ENCODE results near the gene TNIP1.

Gene TNIP1

DNA sequence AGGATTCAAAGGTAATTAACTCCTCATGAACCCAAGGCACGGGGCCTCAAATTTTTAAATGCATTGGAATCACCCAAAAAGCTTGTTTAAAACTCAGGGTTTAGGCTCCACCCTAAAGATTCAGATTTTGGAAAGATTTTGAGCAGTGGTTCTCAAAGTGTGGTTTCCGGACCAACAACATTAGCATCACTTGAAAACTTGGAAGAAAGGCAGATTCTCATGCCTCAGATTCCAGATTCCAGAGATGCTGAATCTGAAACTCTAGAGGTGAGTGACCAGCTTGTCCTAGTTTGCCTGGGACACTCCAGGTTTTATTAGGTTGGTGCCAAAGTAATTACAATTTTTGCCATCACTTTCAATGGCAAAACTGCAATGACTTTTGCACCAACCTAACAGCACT lies 24.7 kb upstream of the TNIP1 start:
- no peaks in the 10 kb centered on the region for H3K27me3 ChIP-seq (ENCODE audit: control insufficient read depth in 1 of 2, insufficient read depth in 2 of 2, low read length in 2 of 2)

DNA sequence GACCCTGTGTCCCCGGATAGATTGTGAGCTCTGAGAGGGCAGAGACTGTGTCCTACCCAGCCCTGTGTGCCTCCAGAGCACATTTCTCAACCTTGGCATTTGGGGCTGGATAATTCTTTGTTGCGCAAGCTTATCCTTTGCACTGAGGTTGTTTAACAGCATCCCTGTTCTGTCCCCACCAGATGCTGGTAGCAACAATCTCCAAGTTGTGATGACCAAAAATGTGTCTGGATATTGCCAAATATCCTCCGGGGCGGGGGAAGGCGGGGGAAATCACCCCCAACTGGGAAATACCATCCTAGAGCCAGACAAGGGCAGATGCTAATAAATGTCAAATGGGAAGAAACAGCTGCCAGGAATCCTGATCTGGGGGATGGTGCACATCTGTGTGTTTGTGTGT lies 24.0 kb upstream of the TNIP1 start:
- Histone ChIP-seq H3K27ac (ENCODE audit: low read length) (peak overlapping the region; percentile 83), H3K36me3 (ENCODE audit: control insufficient read depth in 2 of 2, insufficient read depth in 2 of 2, low read length in 2 of 2) (peaks cover 32 to 60% of the 10 kb centered on the region in 2 donors), H3K9ac (ENCODE audit: low read length in 2 of 2) (peak overlapping the region; percentile 46 to 55), H3K27me3 (ENCODE audit: control insufficient read depth in 1 of 2, insufficient read depth in 2 of 2, low read length in 2 of 2) (no peaks in the 10 kb centered on the region), H3K9me3 (ENCODE audit: control insufficient read depth in 2 of 2, low read length in 2 of 2) (no peaks in the 10 kb centered on the region), H3K4me1 (ENCODE audit: control insufficient read depth, insufficient read depth, low read length) (peaks cover 55% of the 10 kb centered on the region), H3K4me3 (ENCODE audit: low read length in 2 of 2) (no peak overlapping the region)

More for the DNA sequence above, 24.7 kb upstream of the TNIP1 start:
- peak overlapping the region in 1 of 2 donors; percentile 12 for H3K9ac ChIP-seq (ENCODE audit: low read length in 2 of 2)
- peak overlapping the region; percentile 83 for H3K27ac ChIP-seq (ENCODE audit: low read length)
- peaks cover 55% of the 10 kb centered on the region for H3K4me1 ChIP-seq (ENCODE audit: control insufficient read depth, insufficient read depth, low read length)
- no peaks in the 10 kb centered on the region for H3K9me3 ChIP-seq (ENCODE audit: control insufficient read depth in 2 of 2, low read length in 2 of 2)
- H3K36me3 ChIP-seq (ENCODE audit: control insufficient read depth in 2 of 2, insufficient read depth in 2 of 2, low read length in 2 of 2) = peaks cover 39 to 63% of the 10 kb centered on the region in 2 donors
- no peak overlapping the region for H3K4me3 ChIP-seq (ENCODE audit: low read length in 2 of 2)

DNA sequence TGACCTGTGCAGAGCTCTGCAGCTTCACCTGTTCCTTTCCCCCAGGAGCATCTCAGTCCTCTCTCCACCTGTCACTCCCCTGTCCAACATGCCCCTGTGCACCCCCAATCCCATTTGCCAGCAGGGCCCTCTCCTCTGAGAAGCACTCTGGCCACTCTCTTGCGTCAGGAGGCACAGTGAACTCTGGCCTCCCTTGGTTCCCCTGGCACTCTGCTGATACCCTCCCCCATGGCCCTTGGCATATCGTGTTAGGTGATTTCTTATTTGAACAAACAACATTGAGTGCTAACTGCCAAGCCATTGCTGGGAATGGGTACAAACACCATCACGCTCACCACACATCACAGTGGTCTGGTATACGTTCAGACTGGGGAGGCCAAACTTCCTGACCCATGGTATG lies 20.9 kb upstream of the TNIP1 start:
- Histone ChIP-seq H3K4me3 (ENCODE audit: low read length in 2 of 2) (no peak overlapping the region), H3K27me3 (ENCODE audit: control insufficient read depth in 1 of 2, insufficient read depth in 2 of 2, low read length in 2 of 2) (no peaks in the 10 kb centered on the region), H3K9ac (ENCODE audit: low read length in 2 of 2) (no peak overlapping the region), H3K36me3 (ENCODE audit: control insufficient read depth in 2 of 2, insufficient read depth in 2 of 2, low read length in 2 of 2) (peaks cover 22 to 45% of the 10 kb centered on the region in 2 donors), H3K27ac (ENCODE audit: low read length) (no peak overlapping the region), H3K9me3 (ENCODE audit: control insufficient read depth in 2 of 2, low read length in 2 of 2) (no peaks in the 10 kb centered on the region), H3K4me1 (ENCODE audit: control insufficient read depth, insufficient read depth, low read length) (peaks cover 40% of the 10 kb centered on the region)

DNA sequence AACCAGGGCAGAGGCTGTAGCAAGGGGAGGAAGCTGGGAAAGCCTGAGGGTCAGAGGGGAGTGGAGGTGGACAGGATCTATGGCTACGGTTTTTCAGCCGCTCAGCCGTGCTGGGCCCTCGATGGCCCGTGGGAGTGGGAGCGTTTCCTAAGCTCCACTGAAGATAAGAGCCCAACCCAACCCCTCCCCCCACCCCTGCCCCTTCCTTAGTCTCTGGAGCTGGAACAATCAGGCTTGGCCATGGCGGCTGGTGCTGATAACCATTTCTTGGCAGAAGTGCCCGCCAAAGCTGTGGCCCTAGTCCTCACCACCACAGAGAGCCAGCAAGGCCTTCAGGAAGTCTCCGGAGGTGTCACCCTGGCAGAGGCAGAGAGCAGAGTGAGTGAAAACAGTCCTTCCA lies 20.3 kb upstream of the TNIP1 start:
- no peak overlapping the region for H3K27ac ChIP-seq (ENCODE audit: low read length)
- peaks cover 36% of the 10 kb centered on the region for H3K4me1 ChIP-seq (ENCODE audit: control insufficient read depth, insufficient read depth, low read length)
- H3K27me3 ChIP-seq (ENCODE audit: control insufficient read depth in 1 of 2, insufficient read depth in 2 of 2, low read length in 2 of 2) = no peaks in the 10 kb centered on the region
- H3K36me3 ChIP-seq (ENCODE audit: control insufficient read depth in 2 of 2, insufficient read depth in 2 of 2, low read length in 2 of 2) = peaks cover 22 to 40% of the 10 kb centered on the region in 2 donors
- H3K4me3 ChIP-seq (ENCODE audit: low read length in 2 of 2) = no peak overlapping the region
- H3K9me3 ChIP-seq (ENCODE audit: control insufficient read depth in 2 of 2, low read length in 2 of 2) = no peaks in the 10 kb centered on the region
- H3K9ac ChIP-seq (ENCODE audit: low read length in 2 of 2) = no peak overlapping the region

GRCh38 chr5:151100681-151101080 lies 19.8 kb upstream of the TNIP1 start:
- Histone ChIP-seq H3K9me3 (ENCODE audit: control insufficient read depth in 2 of 2, low read length in 2 of 2) (no peaks in the 10 kb centered on the region), H3K27ac (ENCODE audit: low read length) (no peak overlapping the region), H3K36me3 (ENCODE audit: control insufficient read depth in 2 of 2, insufficient read depth in 2 of 2, low read length in 2 of 2) (peaks cover 22 to 37% of the 10 kb centered on the region in 2 donors), H3K4me1 (ENCODE audit: control insufficient read depth, insufficient read depth, low read length) (peaks cover 32% of the 10 kb centered on the region), H3K27me3 (ENCODE audit: control insufficient read depth in 1 of 2, insufficient read depth in 2 of 2, low read length in 2 of 2) (no peaks in the 10 kb centered on the region), H3K9ac (ENCODE audit: low read length in 2 of 2) (no peak overlapping the region), H3K4me3 (ENCODE audit: low read length in 2 of 2) (no peak overlapping the region)

GRCh38 chr5:151098768-151099121 lies 17.9 kb upstream of the TNIP1 start:
- Histone ChIP-seq H3K27ac (ENCODE audit: low read length) (no peak overlapping the region), H3K9me3 (ENCODE audit: control insufficient read depth in 2 of 2, low read length in 2 of 2) (no peaks in the 10 kb centered on the region), H3K4me3 (ENCODE audit: low read length in 2 of 2) (no peak overlapping the region), H3K9ac (ENCODE audit: low read length in 2 of 2) (no peak overlapping the region), H3K36me3 (ENCODE audit: control insufficient read depth in 2 of 2, insufficient read depth in 2 of 2, low read length in 2 of 2) (peaks cover 18 to 27% of the 10 kb centered on the region in 2 donors), H3K27me3 (ENCODE audit: control insufficient read depth in 1 of 2, insufficient read depth in 2 of 2, low read length in 2 of 2) (no peaks in the 10 kb centered on the region), H3K4me1 (ENCODE audit: control insufficient read depth, insufficient read depth, low read length) (peaks cover 33% of the 10 kb centered on the region)

GRCh38 chr5:151097820-151098767 lies 17.3 kb upstream of the TNIP1 start:
- Histone ChIP-seq H3K4me1 (ENCODE audit: control insufficient read depth, insufficient read depth, low read length) (peaks cover 36% of the 10 kb centered on the region), H3K4me3 (ENCODE audit: low read length in 2 of 2) (no peak overlapping the region), H3K27ac (ENCODE audit: low read length) (no peak overlapping the region), H3K9me3 (ENCODE audit: control insufficient read depth in 2 of 2, low read length in 2 of 2) (no peaks in the 10 kb centered on the region), H3K36me3 (ENCODE audit: control insufficient read depth in 2 of 2, insufficient read depth in 2 of 2, low read length in 2 of 2) (peaks cover 15 to 22% of the 10 kb centered on the region in 2 donors), H3K9ac (ENCODE audit: low read length in 2 of 2) (no peak overlapping the region), H3K27me3 (ENCODE audit: control insufficient read depth in 1 of 2, insufficient read depth in 2 of 2, low read length in 2 of 2) (no peaks in the 10 kb centered on the region)

DNA sequence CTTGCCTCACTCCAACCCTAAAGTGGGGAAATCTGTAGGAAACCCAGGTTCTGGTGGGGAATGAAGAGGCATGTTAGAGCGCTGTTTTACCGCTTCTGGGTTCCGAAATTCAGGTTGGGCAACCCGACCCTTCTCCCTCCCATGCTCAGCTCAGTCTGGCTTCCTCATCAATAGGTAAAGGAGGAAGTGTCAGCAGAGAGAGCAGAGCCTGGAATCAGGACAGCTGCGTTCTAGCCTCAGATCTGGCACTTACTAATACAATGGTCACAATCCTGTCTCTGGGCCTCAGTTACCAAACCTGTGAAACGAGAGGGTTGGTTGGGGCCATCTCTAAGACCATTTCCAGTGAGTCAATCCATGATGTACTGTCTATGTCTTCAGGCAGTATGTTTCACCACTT lies 16.2 kb upstream of the TNIP1 start:
- H3K27me3 ChIP-seq (ENCODE audit: control insufficient read depth in 1 of 2, insufficient read depth in 2 of 2, low read length in 2 of 2) = no peaks in the 10 kb centered on the region
- H3K9ac ChIP-seq (ENCODE audit: low read length in 2 of 2) = no peak overlapping the region
- H3K9me3 ChIP-seq (ENCODE audit: control insufficient read depth in 2 of 2, low read length in 2 of 2) = no peaks in the 10 kb centered on the region
- no peak overlapping the region for H3K4me3 ChIP-seq (ENCODE audit: low read length in 2 of 2)
- H3K4me1 ChIP-seq (ENCODE audit: control insufficient read depth, insufficient read depth, low read length) = peaks cover 36% of the 10 kb centered on the region
- peaks cover 14 to 20% of the 10 kb centered on the region in 2 donors for H3K36me3 ChIP-seq (ENCODE audit: control insufficient read depth in 2 of 2, insufficient read depth in 2 of 2, low read length in 2 of 2)
- H3K27ac ChIP-seq (ENCODE audit: low read length) = no peak overlapping the region

DNA sequence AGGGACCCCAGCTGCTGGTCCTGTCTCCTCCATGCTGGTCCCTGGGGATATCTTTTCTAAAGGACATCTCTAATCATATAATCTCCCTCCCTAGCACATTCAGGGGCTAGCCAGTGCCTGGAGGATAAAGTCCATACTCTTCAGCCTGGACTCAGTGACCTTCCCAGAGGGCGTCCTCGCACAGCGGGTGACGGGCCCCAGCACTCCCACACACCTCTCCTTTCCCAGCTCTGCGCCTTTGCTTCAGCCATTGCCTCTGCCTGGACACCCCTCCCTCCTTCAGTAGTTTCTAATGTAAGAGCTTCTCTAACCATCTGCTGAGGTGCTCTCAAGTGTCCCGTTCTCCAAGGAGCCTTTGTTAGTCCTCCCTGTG lies 15.2 kb upstream of the TNIP1 start:
- H3K9ac ChIP-seq (ENCODE audit: low read length in 2 of 2) = no peak overlapping the region
- no peaks in the 10 kb centered on the region for H3K27me3 ChIP-seq (ENCODE audit: control insufficient read depth in 1 of 2, insufficient read depth in 2 of 2, low read length in 2 of 2)
- H3K36me3 ChIP-seq (ENCODE audit: control insufficient read depth in 2 of 2, insufficient read depth in 2 of 2, low read length in 2 of 2) = peaks cover 6 to 10% of the 10 kb centered on the region in 2 donors
- no peak overlapping the region for H3K4me3 ChIP-seq (ENCODE audit: low read length in 2 of 2)
- H3K9me3 ChIP-seq (ENCODE audit: control insufficient read depth in 2 of 2, low read length in 2 of 2) = no peaks in the 10 kb centered on the region
- H3K4me1 ChIP-seq (ENCODE audit: control insufficient read depth, insufficient read depth, low read length) = peaks cover 32% of the 10 kb centered on the region
- peak overlapping the region; percentile 31 for H3K27ac ChIP-seq (ENCODE audit: low read length)

DNA sequence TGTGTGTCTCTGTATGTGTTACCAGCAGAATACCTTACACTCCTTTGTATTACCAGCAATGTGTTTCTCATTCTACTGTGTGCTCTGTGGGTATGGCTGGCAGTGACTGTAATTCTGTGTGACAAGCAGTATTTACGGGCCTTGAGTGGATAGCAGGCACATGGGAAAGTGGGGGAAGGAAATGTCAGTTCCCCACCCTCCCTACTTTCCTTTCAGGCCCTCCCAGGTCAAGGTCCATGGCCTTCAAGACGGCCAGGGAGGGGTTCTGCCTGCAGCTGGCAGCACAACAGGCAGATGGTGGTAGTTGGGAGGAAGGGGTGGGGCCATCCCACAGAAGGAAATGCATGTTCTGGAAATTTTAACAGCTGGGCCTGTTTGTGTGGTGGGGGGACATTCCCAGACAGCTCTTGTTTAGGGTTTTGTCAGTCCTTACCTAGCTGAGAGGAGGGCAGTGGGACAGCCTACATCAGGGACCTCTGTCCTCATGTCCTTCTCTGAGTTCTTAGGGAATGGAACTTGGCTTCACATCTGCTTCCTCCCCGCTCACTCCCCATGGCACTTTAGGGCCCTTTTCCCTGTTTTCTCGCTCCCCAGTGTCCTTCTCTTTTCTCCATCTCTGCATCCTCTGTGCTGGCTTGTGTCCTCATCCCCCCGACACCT lies 14.6 kb upstream of the TNIP1 start:
- Histone ChIP-seq H3K27me3 (ENCODE audit: control insufficient read depth in 1 of 2, insufficient read depth in 2 of 2, low read length in 2 of 2) (no peaks in the 10 kb centered on the region), H3K4me1 (ENCODE audit: control insufficient read depth, insufficient read depth, low read length) (peaks cover 29% of the 10 kb centered on the region), H3K9ac (ENCODE audit: low read length in 2 of 2) (peak overlapping the region in 1 of 2 donors; percentile 55)

More for the DNA sequence above, 14.6 kb upstream of the TNIP1 start:
- H3K36me3 ChIP-seq (ENCODE audit: control insufficient read depth in 2 of 2, insufficient read depth in 2 of 2, low read length in 2 of 2) = peaks cover 2 to 5% of the 10 kb centered on the region in 2 donors
- H3K27ac ChIP-seq (ENCODE audit: low read length) = peak overlapping the region; percentile 31
- no peak overlapping the region for H3K4me3 ChIP-seq (ENCODE audit: low read length in 2 of 2)
- H3K9me3 ChIP-seq (ENCODE audit: control insufficient read depth in 2 of 2, low read length in 2 of 2) = no peaks in the 10 kb centered on the region

Data from stomach smooth muscle (tissue), 2 donors.